Measurements from ENCODE around the gene ADAM23.

Gene ADAM23

GRCh38 chr2:206494061-206494460, 50.7 kb downstream of the ADAM23 start:
- TF ChIP-seq CEBPB (IDR thresholded peaks at IDR 0.05) (no peak), TEAD4 (IDR thresholded peaks at IDR 0.05) (no peak)

DNA sequence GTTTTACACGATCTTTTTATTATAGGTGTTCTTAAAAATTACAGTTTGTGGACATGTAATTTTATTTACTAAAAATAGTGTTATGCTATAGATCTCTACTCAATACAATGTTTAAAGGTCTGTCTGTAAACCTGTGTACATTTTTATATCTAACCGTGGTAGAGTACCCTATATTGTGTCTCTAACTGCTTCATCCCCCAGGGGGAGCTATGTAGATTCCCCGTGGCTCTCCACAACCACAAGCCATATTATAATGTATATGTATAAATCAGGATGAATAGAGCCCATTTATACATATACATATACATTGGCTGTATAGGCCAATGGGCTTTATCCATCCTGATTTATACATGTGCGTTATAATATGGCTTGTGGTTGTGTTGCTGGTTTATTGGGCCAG, 59.4 kb downstream of the ADAM23 start:
- TF ChIP-seq CREB1 (IDR thresholded peaks at IDR 0.05; ENCODE audit: low read depth) (no peak), RAD21 (IDR thresholded peaks at IDR 0.05; ENCODE audit: low read depth) (no peak), EP300 (IDR thresholded peaks at IDR 0.05; ENCODE audit: borderline replicate concordance) (no peak)
- TF ChIP-seq, protein P1, sequence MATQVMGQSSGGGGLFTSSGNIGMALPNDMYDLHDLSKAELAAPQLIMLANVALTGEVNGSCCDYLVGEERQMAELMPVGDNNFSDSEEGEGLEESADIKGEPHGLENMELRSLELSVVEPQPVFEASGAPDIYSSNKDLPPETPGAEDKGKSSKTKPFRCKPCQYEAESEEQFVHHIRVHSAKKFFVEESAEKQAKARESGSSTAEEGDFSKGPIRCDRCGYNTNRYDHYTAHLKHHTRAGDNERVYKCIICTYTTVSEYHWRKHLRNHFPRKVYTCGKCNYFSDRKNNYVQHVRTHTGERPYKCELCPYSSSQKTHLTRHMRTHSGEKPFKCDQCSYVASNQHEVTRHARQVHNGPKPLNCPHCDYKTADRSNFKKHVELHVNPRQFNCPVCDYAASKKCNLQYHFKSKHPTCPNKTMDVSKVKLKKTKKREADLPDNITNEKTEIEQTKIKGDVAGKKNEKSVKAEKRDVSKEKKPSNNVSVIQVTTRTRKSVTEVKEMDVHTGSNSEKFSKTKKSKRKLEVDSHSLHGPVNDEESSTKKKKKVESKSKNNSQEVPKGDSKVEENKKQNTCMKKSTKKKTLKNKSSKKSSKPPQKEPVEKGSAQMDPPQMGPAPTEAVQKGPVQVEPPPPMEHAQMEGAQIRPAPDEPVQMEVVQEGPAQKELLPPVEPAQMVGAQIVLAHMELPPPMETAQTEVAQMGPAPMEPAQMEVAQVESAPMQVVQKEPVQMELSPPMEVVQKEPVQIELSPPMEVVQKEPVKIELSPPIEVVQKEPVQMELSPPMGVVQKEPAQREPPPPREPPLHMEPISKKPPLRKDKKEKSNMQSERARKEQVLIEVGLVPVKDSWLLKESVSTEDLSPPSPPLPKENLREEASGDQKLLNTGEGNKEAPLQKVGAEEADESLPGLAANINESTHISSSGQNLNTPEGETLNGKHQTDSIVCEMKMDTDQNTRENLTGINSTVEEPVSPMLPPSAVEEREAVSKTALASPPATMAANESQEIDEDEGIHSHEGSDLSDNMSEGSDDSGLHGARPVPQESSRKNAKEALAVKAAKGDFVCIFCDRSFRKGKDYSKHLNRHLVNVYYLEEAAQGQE (IDR thresholded peaks at IDR 0.05; ENCODE audit: low read depth), result no peak

GRCh38 chr2:206511283-206511682, 68.0 kb downstream of the ADAM23 start:
- TF ChIP-seq, protein P2, sequence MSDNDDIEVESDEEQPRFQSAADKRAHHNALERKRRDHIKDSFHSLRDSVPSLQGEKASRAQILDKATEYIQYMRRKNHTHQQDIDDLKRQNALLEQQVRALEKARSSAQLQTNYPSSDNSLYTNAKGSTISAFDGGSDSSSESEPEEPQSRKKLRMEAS (IDR thresholded peaks at IDR 0.05), result no peak
- TF ChIP-seq CREB1 (IDR thresholded peaks at IDR 0.05; ENCODE audit: low read depth), result no peak
- TF ChIP-seq CEBPB (IDR thresholded peaks at IDR 0.05), result no peak
- TF ChIP-seq NFIC (IDR thresholded peaks at IDR 0.05), result no peak
- no peak for TF ChIP-seq YY1 (IDR thresholded peaks at IDR 0.05; ENCODE audit: low read depth)
- TF ChIP-seq ZBTB7A (IDR thresholded peaks at IDR 0.05; ENCODE audit: low read depth), result no peak
- TF ChIP-seq USF1 (IDR thresholded peaks at IDR 0.05), result no peak
- TF ChIP-seq TCF12 (IDR thresholded peaks at IDR 0.05; ENCODE audit: low read depth), result no peak
- TF ChIP-seq RAD21 (IDR thresholded peaks at IDR 0.05; ENCODE audit: low read depth), result no peak
- TF ChIP-seq TAF1 (IDR thresholded peaks at IDR 0.05; ENCODE audit: low read depth), result no peak
- no peak for TF ChIP-seq EGR1 (IDR thresholded peaks at IDR 0.05)
- no peak for TF ChIP-seq TEAD4 (IDR thresholded peaks at IDR 0.05)
- TF ChIP-seq EP300 (IDR thresholded peaks at IDR 0.05; ENCODE audit: borderline replicate concordance), result no peak
- no peak for TF ChIP-seq FOXM1 (IDR thresholded peaks at IDR 0.05; ENCODE audit: borderline replicate concordance, low read depth)
- TF ChIP-seq, protein P1 (IDR thresholded peaks at IDR 0.05; ENCODE audit: low read depth), result no peak

- TF ChIP-seq FOXM1 (IDR thresholded peaks at IDR 0.05; ENCODE audit: borderline replicate concordance, low read depth), result no peak
Measured at GRCh38 chr2:206512999-206513398, 69.7 kb downstream of the ADAM23 start.

DNA sequence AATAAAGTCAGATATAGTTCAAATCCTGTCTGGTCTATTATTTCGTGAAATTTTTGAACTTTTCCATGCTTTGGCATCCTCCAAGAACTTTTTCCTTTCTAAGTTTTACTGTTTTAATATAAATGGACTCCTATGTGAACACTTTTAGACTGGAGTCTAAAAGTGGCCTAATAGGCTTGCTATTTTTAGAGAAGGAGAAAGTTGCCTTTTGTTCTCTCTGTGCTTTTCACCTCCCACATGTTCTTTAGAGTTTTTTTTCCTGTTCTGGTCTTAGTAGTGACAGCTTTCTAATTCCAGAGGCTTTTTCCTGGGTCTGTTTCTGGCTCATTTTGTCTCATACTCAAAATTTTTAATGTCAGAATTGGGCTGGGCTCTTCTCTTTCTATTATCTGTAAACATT, 72.2 kb downstream of the ADAM23 start:
- TF ChIP-seq TEAD4 (IDR thresholded peaks at IDR 0.05) (no peak), TAF1 (IDR thresholded peaks at IDR 0.05; ENCODE audit: low read depth) (no peak), FOXM1 (IDR thresholded peaks at IDR 0.05; ENCODE audit: borderline replicate concordance, low read depth) (no peak), YY1 (IDR thresholded peaks at IDR 0.05; ENCODE audit: low read depth) (no peak), CREB1 (IDR thresholded peaks at IDR 0.05; ENCODE audit: low read depth) (no peak), EGR1 (IDR thresholded peaks at IDR 0.05) (no peak), NFIC (IDR thresholded peaks at IDR 0.05) (no peak), ZBTB7A (IDR thresholded peaks at IDR 0.05; ENCODE audit: low read depth) (no peak)
- TF ChIP-seq, protein P2 (IDR thresholded peaks at IDR 0.05), result no peak

GRCh38 chr2:206518997-206519396, 75.7 kb downstream of the ADAM23 start:
- TF ChIP-seq YY1 (IDR thresholded peaks at IDR 0.05; ENCODE audit: low read depth), result no peak

- TF ChIP-seq ZBTB7A (IDR thresholded peaks at IDR 0.05; ENCODE audit: low read depth), result no peak
Measured at GRCh38 chr2:206520450-206520849, 77.1 kb downstream of the ADAM23 start.

DNA sequence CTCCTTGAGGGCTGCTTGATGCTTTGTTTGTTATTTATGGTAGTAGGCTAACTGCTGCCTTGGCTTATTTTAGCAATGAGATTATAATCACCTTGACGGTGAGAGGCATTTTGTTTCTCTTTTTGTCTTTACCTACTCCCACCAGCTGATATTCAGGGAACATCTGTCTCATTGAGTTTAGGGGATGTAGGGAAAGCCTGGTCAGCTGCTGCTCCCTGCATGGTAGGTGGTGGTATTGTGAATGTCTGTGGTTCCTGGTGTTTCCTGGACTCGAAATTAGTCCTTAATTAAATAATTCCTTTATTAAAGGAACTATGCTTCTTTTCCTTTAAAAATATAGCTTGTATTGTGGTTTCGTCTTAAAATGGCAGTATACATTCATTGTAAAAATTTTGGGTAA, 77.8 kb downstream of the ADAM23 start:
- TF ChIP-seq CREB1 (IDR thresholded peaks at IDR 0.05; ENCODE audit: low read depth) (no peak), CEBPB (IDR thresholded peaks at IDR 0.05) (no peak), EP300 (IDR thresholded peaks at IDR 0.05; ENCODE audit: borderline replicate concordance) (no peak), NFIC (IDR thresholded peaks at IDR 0.05) (no peak), FOXM1 (IDR thresholded peaks at IDR 0.05; ENCODE audit: borderline replicate concordance, low read depth) (no peak), YY1 (IDR thresholded peaks at IDR 0.05; ENCODE audit: low read depth) (no peak), TCF12 (IDR thresholded peaks at IDR 0.05; ENCODE audit: low read depth) (no peak)
- TF ChIP-seq, protein P1 (IDR thresholded peaks at IDR 0.05; ENCODE audit: low read depth), result no peak

Measured in Ishikawa (cell line).